DLD1 (cell line): ENCODE results near the gene P3H2.

ENCODE experiments used
- in situ Hi-C: cut with HindIII; loops from 2 replicates; pipeline ENCODE4 v1.10.0; 2017; ENCODE audit warnings: low sequenced_read_pairs

Gene P3H2

DNA sequence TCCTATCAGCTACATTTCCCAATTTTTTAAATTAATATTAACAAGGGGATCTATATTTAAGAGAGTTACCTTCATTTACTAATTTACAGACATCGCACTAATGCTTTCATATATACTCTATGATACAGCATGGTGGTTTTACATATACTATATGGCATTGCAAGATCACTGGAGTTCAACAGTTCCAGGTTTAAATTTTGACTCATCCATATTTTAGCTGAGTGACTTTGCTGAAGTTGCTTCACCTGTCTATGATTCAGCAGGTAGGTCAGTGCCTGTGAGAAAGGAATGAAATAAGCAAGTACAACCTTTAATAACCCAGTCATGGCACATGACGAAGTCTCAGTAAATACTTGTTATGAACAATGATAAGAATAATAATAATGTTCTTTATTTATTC lies 211.1 kb downstream of the P3H2 start:
- in situ Hi-C loops, result no loop called here

DNA sequence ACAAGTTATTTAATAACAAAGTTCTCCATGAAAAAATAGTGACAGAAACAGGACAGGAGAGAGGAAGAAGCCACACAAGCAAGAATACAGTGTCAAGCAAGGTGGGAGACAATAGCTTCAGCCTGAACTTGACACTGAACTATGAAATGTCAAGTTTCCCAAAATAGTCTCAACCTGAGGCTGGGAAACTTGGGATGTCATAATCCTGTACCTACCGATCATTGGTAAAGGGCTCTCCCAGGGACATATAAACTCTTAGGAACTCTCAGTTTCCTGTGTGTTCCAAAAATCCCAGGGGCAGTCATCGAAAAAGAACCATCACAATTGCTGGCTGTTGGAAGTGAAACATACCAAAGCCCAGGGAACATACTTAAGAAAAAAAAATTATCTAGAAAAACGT lies 211.6 kb downstream of the P3H2 start:
- in situ Hi-C loops, result no loop called here

DNA sequence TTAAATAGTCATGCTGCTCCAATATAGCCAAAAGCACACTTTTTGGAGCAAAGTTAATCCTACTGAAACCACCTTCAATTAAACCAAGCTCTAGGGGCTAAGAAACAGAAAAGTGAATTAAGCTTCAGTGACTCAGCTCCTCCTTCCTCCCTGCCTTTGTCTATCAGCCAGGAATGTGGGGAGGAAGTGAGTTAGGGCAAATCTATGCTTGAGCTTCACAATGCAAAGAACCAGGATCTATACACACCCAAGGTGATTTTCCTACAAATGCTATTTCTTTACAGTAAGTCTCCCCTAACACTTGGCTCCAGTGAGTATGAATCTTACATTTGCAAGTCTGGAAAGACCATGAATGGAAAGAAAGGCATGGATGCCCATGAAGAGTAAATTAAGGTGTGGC lies 212.1 kb downstream of the P3H2 start:
- in situ Hi-C loops, result no loop called here

DNA sequence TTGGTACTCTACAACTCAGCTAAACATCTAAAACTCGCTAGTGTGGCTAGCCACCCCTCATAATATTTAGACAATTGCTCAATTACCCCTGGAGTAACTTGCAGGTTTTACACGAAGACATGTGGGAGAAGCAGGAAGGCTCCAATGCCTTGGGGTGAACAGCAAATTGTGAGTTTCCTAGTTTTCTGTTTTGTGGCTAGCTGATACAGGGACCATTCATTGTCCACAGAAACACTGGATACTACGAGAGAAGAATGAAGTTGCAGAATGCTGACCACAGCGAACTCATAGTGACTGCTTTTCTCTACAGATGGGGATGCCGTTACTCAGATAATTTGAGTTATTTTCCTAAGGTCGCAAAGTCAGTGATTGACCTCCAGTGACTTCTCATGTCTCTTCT lies 212.9 kb downstream of the P3H2 start:
- in situ Hi-C loops, result no loop called here
